A673 (cell line): ENCODE measurements around the gene CCAR1.

Experiments
- CTCF ChIP-seq: fragments of 300-800, 200-600 bp; sonication (generic); conservative IDR thresholded peaks from 2 replicates; pipeline ENCODE4 v1.5.1; 2017; ENCODE audit warnings: low read depth, mild to moderate bottlenecking, antibody characterized with exemption, low read length, moderate library complexity, mixed read lengths
- EZH2 ChIP-seq: fragments of 200-600 bp; sonication (generic); IDR thresholded peaks from 2 replicates; pipeline ENCODE4 v1.6.1; 2017; ENCODE audit warnings: borderline replicate concordance, low read depth, mild to moderate bottlenecking, mixed read lengths, antibody characterized with exemption, low read length; ENCODE audit not compliant: poor library complexity, severe bottlenecking

GRCh38 chr10:68700197-68700596 lies 20.8 kb upstream of the CCAR1 start:
- no peak for TF ChIP-seq CTCF
- no peak for TF ChIP-seq EZH2
